Measurements from ENCODE around the gene SLC4A7. TPM values are rescaled to one million over a fixed set of nuclear protein-coding genes. Genes with fewer than 3 reads are reported as not detected.
"Not testable (repeated sequence)": the region's sequence is repeated elsewhere in the genome, so short reads cannot be mapped to it uniquely, and the experiment has no call there.

SLC4A7 gene
- total RNA-seq (100 to 1,000 TPM in 1 of 2 experiments, 10 to 100 TPM in 1; 98.5 to 103 TPM), polyA plus RNA-seq (10 to 100 TPM; 12.7 to 23.4 TPM)

DNA sequence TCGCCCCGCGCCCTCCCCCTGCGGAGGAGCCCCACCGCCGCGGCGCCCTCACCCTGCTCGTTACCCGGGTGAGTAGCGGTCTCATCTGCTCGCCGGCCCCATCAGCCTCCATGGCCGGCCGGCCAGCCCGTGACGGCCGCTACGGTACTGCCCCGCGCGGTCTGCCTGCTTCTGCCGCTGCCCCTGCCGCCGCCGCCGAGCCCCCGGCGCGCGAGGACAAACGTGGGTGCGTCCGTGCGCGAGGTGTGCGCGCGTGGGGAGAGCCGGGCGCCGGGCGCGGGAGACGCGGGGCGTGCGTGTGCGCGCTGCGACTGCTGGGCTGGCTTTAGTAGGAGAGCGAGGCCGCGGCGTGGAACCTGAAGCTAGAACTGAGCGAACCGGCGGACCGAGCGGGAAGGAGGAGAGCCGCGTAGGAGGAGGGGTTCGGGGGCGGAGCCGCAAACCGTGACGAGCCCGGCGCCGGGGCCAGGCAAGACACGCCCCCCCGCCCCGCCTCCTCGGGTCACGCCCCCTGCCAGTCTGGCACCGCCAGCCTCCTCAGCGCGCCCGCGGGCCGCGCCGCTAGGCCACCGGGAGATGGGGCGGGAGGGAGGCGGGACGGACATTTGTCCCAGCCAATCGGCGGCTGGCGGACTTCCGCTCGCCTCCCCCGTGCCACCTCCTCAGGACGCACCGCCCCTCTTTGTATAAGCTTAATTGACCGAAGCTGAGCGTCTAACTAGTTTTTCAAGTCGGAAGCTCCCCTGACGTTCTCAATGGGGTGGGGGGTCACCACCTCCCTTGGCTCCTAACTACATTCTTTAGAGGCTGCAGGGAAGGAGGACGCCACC lies at the start of gene SLC4A7:
Gene SLC4A7, minus strand, starts transcription at position 370 of the 830 bp plus-strand sequence. Its CDS starts 258 bp downstream, at position 112.
- peak within 1 kb of the TSS; percentile 83 for H3K27ac ChIP-seq (ENCODE audit: low read depth, low read length)
- H3K4me3 Mint-ChIP-seq, result peak within 1 kb of the TSS; percentile 94 to 100 (median 99)
- peaks cover 41% of the 10 kb centered on the region for H3K4me1 ChIP-seq (ENCODE audit: insufficient read depth, low read length)
- H3K4me1 Mint-ChIP-seq, result peaks cover 28 to 48% (median 35%) of the 10 kb centered on the region in 4 donors
- peaks cover 0 to 4% (median 0%) of the 10 kb centered on the region in 8 donors for H3K9me3 Mint-ChIP-seq
- H3K27me3 Mint-ChIP-seq, result no peaks in the 10 kb centered on the region
- peaks cover 0 to 16% of the 10 kb centered on the region in 2 donors for H3K36me3 Mint-ChIP-seq
- ChIA-PET CTCF (ENCODE audit: partially characterized antibody) (interaction anchor here (0.7 to 6.6 kb wide), 7 partner anchors 10 to 197 kb away, joined by 3 to 45 read pairs (median 4); no protein-coding TSS in a partner anchor), POLR2A (ENCODE audit: partially characterized antibody) (interaction anchor here (0.6 to 3.0 kb wide), 23 partner anchors 9 to 865 kb away, joined by 3 to 33 read pairs (median 5); partner anchors contain the start of genes AZI2, NEK10 and ZCWPW2)
- peak within 1 kb of the TSS; percentile 96 to 98 (median 97) for H3K27ac Mint-ChIP-seq
- intact Hi-C loops (cut with micrococcal nuclease), result loop anchor here (1.0 to 10.0 kb wide), 13 partner anchors 51 to 1822 kb away; partner anchors contain the start of genes CMC1, NEK10, OXSM and TOP2B
- H3K36me3 ChIP-seq (ENCODE audit: insufficient read depth, low read length), result no peaks in the 10 kb centered on the region
- peak within 1 kb of the TSS; percentile 78 to 88 for H3K4me3 ChIP-seq (ENCODE audit: low read length in 2 of 2)
- H3K27me3 ChIP-seq (ENCODE audit: insufficient read depth, low read length), result no peaks in the 10 kb centered on the region
- H3K9me3 ChIP-seq (ENCODE audit: control insufficient read depth in 1 of 2, low read length in 2 of 2), result no peaks in the 10 kb centered on the region
- peak; percentile 97 to 99 (median 98) for DNase-seq

DNA sequence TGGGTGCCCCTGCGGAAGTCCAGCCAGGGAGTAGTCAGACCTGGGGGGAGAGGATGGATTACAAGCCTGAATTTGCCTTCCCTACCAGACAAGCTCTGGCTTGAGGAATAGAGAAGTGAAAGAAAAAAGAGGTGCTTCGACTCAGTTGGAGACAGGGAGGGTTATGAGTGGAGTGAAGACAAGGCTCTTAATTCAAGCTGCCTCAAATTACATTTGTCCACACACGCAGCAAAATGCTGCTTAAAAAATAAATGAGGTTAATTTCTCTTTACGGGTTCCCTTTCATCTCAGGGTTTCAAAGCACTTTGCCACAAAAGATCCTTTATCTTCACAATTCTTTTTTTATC lies 49.0 kb upstream of the SLC4A7 start:
- H3K4me3 ChIP-seq (ENCODE audit: low read length in 2 of 2), result no peak overlapping the region
- no peaks in the 10 kb centered on the region for H3K36me3 ChIP-seq (ENCODE audit: insufficient read depth, low read length)
- Mint-ChIP-seq H3K4me1 (peaks cover 15 to 27% (median 21%) of the 10 kb centered on the region in 4 donors), H3K36me3 (no peaks in the 10 kb centered on the region), H3K4me3 (peak overlapping the region in 1 of 8 donors; percentile 7), H3K27me3 (no peaks in the 10 kb centered on the region), H3K9me3 (no peaks in the 10 kb centered on the region), H3K27ac (peak overlapping the region in 5 of 7 donors; percentile 30 to 98 (median 83))
- H3K4me1 ChIP-seq (ENCODE audit: insufficient read depth, low read length), result peaks cover 24% of the 10 kb centered on the region
- H3K9me3 ChIP-seq (ENCODE audit: control insufficient read depth in 1 of 2, low read length in 2 of 2), result no peaks in the 10 kb centered on the region
- no peak overlapping the region for H3K27ac ChIP-seq (ENCODE audit: low read depth, low read length)
- DNase-seq, result no peak
- H3K27me3 ChIP-seq (ENCODE audit: insufficient read depth, low read length), result no peaks in the 10 kb centered on the region
- ChIA-PET CTCF (ENCODE audit: partially characterized antibody) (no interaction called here), POLR2A (ENCODE audit: partially characterized antibody) (interaction anchor here (0.8 to 3.5 kb wide), 3 partner anchors 37 to 100 kb away, joined by 3 to 33 read pairs (median 6); partner anchors contain the start of gene SLC4A7)
- intact Hi-C loops (cut with micrococcal nuclease), result loop anchor here (5.0 kb wide), 1 partner anchor 59 kb away; no protein-coding TSS in a partner anchor

DNA sequence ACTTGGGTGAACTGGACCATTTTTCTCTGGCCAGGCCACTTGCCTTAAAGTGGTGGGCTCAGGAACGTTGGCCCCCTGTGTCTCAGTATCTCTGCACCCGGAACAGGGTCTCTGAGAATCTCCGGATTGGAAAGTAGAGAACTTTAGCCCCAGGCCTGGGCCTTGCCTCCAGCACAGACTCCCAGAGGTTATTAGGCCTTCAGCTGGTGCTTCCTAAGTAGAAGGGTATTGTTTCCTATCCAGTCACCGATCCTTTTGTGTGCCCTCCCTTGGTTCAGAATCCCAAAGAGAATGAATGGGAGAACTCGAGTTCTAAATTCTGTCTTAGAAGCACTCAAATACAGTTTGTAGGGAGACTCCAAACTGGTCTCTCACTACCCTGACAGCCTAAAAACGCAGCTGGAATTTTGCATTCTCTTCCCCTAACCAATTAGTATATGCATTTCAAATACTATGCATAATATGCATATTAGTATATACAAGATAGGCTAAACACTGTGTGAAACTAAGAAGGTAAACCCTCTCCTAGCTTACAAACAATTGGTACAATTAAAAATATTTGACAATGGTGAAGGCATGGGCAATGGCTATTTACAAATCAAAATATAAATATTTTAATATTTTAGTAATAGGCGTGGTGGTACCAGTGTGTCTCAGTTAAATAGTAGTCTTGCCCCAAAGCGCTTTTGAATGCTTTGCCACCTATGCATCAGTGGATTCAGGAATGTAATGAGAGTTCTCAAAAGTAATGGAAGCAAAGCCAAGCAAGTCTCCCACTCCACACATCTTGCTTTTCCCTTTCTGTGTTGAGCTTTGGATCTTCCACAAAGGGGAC lies 48.5 kb upstream of the SLC4A7 start:
- Histone ChIP-seq H3K9me3 (ENCODE audit: control insufficient read depth in 1 of 2, low read length in 2 of 2) (no peaks in the 10 kb centered on the region), H3K27me3 (ENCODE audit: insufficient read depth, low read length) (no peaks in the 10 kb centered on the region), H3K36me3 (ENCODE audit: insufficient read depth, low read length) (no peaks in the 10 kb centered on the region), H3K4me1 (ENCODE audit: insufficient read depth, low read length) (peaks cover 24% of the 10 kb centered on the region), H3K27ac (ENCODE audit: low read depth, low read length) (no peak overlapping the region), H3K4me3 (ENCODE audit: low read length in 2 of 2) (no peak overlapping the region)
- no peaks in the 10 kb centered on the region for H3K27me3 Mint-ChIP-seq
- peak overlapping the region in 3 of 7 donors; percentile 30 to 83 (median 74) for H3K27ac Mint-ChIP-seq
- no peak for DNase-seq
- peak overlapping the region in 1 of 8 donors; percentile 7 for H3K4me3 Mint-ChIP-seq
- intact Hi-C loops (cut with micrococcal nuclease), result loop anchor here (5.0 kb wide), 1 partner anchor 60 kb away; no protein-coding TSS in a partner anchor
- H3K36me3 Mint-ChIP-seq, result no peaks in the 10 kb centered on the region
- H3K4me1 Mint-ChIP-seq, result peaks cover 15 to 27% (median 21%) of the 10 kb centered on the region in 4 donors
- ChIA-PET POLR2A (ENCODE audit: partially characterized antibody) (interaction anchor here (0.8 to 3.5 kb wide), 3 partner anchors 36 to 100 kb away, joined by 3 to 33 read pairs (median 6); partner anchors contain the start of gene SLC4A7), CTCF (ENCODE audit: partially characterized antibody) (no interaction called here)
- H3K9me3 Mint-ChIP-seq, result no peaks in the 10 kb centered on the region

DNA sequence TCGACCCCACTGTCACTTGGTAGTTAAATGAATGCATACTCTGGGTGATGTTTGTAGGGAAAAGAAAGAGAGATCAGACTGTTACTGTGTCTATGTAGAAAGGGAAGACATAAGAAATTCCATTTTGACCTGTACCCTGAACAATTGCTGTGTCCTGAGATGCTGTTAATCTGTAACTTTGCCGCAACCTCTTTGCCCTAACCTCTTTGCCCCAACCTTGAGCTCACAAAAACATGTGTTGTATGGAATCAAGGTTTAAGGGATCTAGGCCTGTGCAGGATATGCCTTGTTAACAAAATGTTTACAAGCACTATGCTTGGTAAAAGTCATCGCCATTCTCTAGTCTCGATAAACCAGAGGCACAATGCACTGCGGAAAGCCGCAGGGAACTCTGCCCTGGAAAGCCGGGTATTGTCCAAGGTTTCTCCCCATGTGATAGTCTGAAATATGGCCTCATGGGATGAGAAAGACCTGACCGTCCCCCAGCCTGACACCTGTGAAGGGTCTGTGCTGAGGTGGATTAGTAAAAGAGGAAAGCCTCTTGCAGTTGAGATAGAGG lies 47.1 kb upstream of the SLC4A7 start:
- H3K9me3 ChIP-seq (ENCODE audit: control insufficient read depth in 1 of 2, low read length in 2 of 2); H3K36me3 Mint-ChIP-seq; H3K9me3 Mint-ChIP-seq; POLR2A ChIA-PET (ENCODE audit: partially characterized antibody); CTCF ChIA-PET (ENCODE audit: partially characterized antibody); H3K4me3 Mint-ChIP-seq; H3K27me3 Mint-ChIP-seq; DNase-seq; H3K27ac ChIP-seq (ENCODE audit: low read depth, low read length); H3K36me3 ChIP-seq (ENCODE audit: insufficient read depth, low read length); H3K27me3 ChIP-seq (ENCODE audit: insufficient read depth, low read length); H3K4me3 ChIP-seq (ENCODE audit: low read length in 2 of 2): not testable (repeated sequence)
- intact Hi-C loops (cut with micrococcal nuclease), result loop anchor here (5.0 kb wide), 1 partner anchor 61 kb away; no protein-coding TSS in a partner anchor
- H3K4me1 ChIP-seq (ENCODE audit: insufficient read depth, low read length), result peaks cover 24% of the 10 kb centered on the region
- Mint-ChIP-seq H3K4me1 (peaks cover 18 to 31% (median 22%) of the 10 kb centered on the region in 4 donors), H3K27ac (peak overlapping the region in 2 of 7 donors; percentile 5 to 32)

DNA sequence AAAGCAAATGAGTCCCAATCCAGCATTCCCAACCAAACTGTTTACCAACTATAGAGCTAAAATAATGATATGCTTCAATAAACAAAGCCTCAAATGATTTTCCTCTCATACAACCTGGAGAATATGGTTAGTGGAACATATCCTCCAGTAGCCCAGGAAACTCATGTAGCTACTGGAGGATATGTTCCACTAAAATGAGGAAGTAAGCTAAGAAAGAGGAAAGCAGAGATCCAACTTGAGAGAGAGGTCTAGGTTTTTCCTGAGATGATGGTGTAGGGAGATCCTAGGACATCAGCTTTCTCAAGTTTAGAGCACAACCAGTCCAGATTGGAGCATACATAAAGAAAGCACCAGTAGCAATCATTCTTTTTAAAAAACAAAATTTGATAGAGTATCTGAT lies 44.6 kb upstream of the SLC4A7 start:
- CTCF ChIA-PET (ENCODE audit: partially characterized antibody), result interaction anchor here (0.7 to 1.2 kb wide), 5 partner anchors 10 to 160 kb away, joined by 3 read pairs; partner anchors contain the start of gene NEK10
- Histone ChIP-seq H3K27me3 (ENCODE audit: insufficient read depth, low read length) (no peaks in the 10 kb centered on the region), H3K27ac (ENCODE audit: low read depth, low read length) (no peak overlapping the region), H3K36me3 (ENCODE audit: insufficient read depth, low read length) (no peaks in the 10 kb centered on the region), H3K4me3 (ENCODE audit: low read length in 2 of 2) (no peak overlapping the region), H3K9me3 (ENCODE audit: control insufficient read depth in 1 of 2, low read length in 2 of 2) (no peaks in the 10 kb centered on the region), H3K4me1 (ENCODE audit: insufficient read depth, low read length) (peaks cover 9% of the 10 kb centered on the region)
- Mint-ChIP-seq H3K36me3 (no peaks in the 10 kb centered on the region), H3K27ac (no peak overlapping the region), H3K4me3 (no peak overlapping the region), H3K4me1 (peaks cover 8 to 13% (median 9%) of the 10 kb centered on the region in 4 donors), H3K9me3 (no peaks in the 10 kb centered on the region), H3K27me3 (no peaks in the 10 kb centered on the region)
- POLR2A ChIA-PET (ENCODE audit: partially characterized antibody), result interaction anchor here (1.1 kb wide), 1 partner anchor 9 kb away, joined by 3 read pairs; no protein-coding TSS in a partner anchor
- intact Hi-C loops (cut with micrococcal nuclease), result no loop called here
- DNase-seq, result no peak

DNA sequence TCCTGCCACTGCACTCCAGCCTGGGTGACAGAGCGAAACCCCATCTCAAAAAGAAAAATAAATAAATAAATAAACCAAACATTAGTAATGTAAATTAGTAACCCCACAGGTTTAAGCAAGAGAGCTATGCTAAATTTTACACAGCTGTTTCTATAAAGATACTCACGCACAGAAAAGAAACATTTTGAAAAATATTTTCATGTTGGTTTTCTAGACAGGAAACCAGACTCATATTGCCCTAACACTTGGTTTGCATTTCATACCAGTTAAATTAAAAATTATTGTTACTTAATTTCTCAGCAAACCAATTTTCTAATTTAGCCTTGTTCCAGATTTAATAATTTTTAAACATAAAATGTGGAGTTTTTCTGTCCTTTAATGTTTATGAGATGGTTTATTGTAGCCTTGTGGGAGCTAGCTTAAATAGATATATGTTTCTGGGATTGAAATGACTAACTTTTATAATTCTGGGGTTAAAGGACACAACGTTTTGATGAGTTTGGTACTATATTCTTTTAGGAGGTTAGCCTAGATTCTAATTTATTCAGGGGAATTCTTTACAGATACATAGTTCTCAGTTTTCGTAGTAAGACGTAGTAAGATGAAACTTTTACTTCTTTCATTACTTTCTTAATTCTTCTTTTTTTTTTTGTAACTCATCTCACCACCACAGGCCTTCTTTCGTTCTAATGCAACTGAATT lies 42.6 kb upstream of the SLC4A7 start:
- POLR2A ChIA-PET (ENCODE audit: partially characterized antibody), result no interaction called here

More for the DNA sequence above, 42.6 kb upstream of the SLC4A7 start:
- no peak overlapping the region for H3K4me3 ChIP-seq (ENCODE audit: low read length in 2 of 2)
- H3K36me3 Mint-ChIP-seq, result no peaks in the 10 kb centered on the region
- no peaks in the 10 kb centered on the region for H3K9me3 ChIP-seq (ENCODE audit: control insufficient read depth in 1 of 2, low read length in 2 of 2)
- intact Hi-C loops (cut with micrococcal nuclease), result no loop called here
- no peaks in the 10 kb centered on the region for H3K36me3 ChIP-seq (ENCODE audit: insufficient read depth, low read length)
- DNase-seq, result no peak
- no peak overlapping the region for H3K27ac ChIP-seq (ENCODE audit: low read depth, low read length)
- H3K27ac Mint-ChIP-seq, result peak overlapping the region in 2 of 7 donors; percentile 57 to 63
- H3K4me3 Mint-ChIP-seq, result peak overlapping the region in 1 of 8 donors; percentile 34
- no peaks in the 10 kb centered on the region for H3K4me1 ChIP-seq (ENCODE audit: insufficient read depth, low read length)
- H3K4me1 Mint-ChIP-seq, result peaks cover 0 to 4% (median 3%) of the 10 kb centered on the region in 4 donors
- H3K9me3 Mint-ChIP-seq, result no peaks in the 10 kb centered on the region
- no peaks in the 10 kb centered on the region for H3K27me3 Mint-ChIP-seq
- CTCF ChIA-PET (ENCODE audit: partially characterized antibody), result no interaction called here
- no peaks in the 10 kb centered on the region for H3K27me3 ChIP-seq (ENCODE audit: insufficient read depth, low read length)
